CD1c-positive myeloid dendritic cell (primary cell): ENCODE measurements around the gene STX8.
"Not testable (repeated sequence)": the region's sequence is repeated elsewhere in the genome, so short reads cannot be mapped to it uniquely, and the experiment has no call there.

Experiments
- DNase-seq: peaks from one replicate; pipeline ENCODE4 v3.0.0-alpha.2; 2016; ENCODE audit errors: extremely low spot score

The STX8 gene

GRCh38 chr17:9339958-9340357 is 235.7 kb downstream of the STX8 start:
- no peak for DNase-seq

- not testable (repeated sequence) for DNase-seq
Observed at GRCh38 chr17:9339482-9339881, 236.1 kb downstream of the STX8 start.

GRCh38 chr17:9336817-9337216 is 238.8 kb downstream of the STX8 start:
- peak; percentile 33 for DNase-seq

GRCh38 chr17:9334536-9335446 is 240.8 kb downstream of the STX8 start:
- DNase-seq = no peak

- DNase-seq = no peak
Observed at GRCh38 chr17:9332132-9332494, 243.5 kb downstream of the STX8 start.

- no peak for DNase-seq
Observed at GRCh38 chr17:9331279-9332131, 244.1 kb downstream of the STX8 start.

GRCh38 chr17:9330611-9331271 is 244.9 kb downstream of the STX8 start:
- DNase-seq = no peak

GRCh38 chr17:9330141-9330540 is 245.5 kb downstream of the STX8 start:
- no peak for DNase-seq

GRCh38 chr17:9329251-9329921 is 246.2 kb downstream of the STX8 start:
- no peak for DNase-seq

- DNase-seq = no peak
Observed at GRCh38 chr17:9324864-9325263, 250.8 kb downstream of the STX8 start.

GRCh38 chr17:9322326-9322725 is 253.3 kb downstream of the STX8 start:
- no peak for DNase-seq

GRCh38 chr17:9321890-9322289 is 253.7 kb downstream of the STX8 start:
- DNase-seq = no peak

- no peak for DNase-seq
Observed at GRCh38 chr17:9315360-9315759, 260.3 kb downstream of the STX8 start.

GRCh38 chr17:9313346-9313745 is 262.3 kb downstream of the STX8 start:
- DNase-seq = no peak

- DNase-seq = no peak
Observed at GRCh38 chr17:9309216-9309615, 266.4 kb downstream of the STX8 start.

GRCh38 chr17:9308069-9308468 is 267.6 kb downstream of the STX8 start:
- DNase-seq = no peak

- DNase-seq = no peak
Observed at GRCh38 chr17:9307313-9307998, 268.2 kb downstream of the STX8 start.

- no peak for DNase-seq
Observed at GRCh38 chr17:9306086-9306485, 269.5 kb downstream of the STX8 start.

- no peak for DNase-seq
Observed at GRCh38 chr17:9299695-9300094, 275.9 kb downstream of the STX8 start.

- DNase-seq = no peak
Observed at GRCh38 chr17:9298776-9299295, 276.8 kb downstream of the STX8 start.

- DNase-seq = no peak
Observed at GRCh38 chr17:9298135-9298534, 277.5 kb downstream of the STX8 start.
